HL-60 (cell line): ENCODE measurements around the gene FST.

ENCODE experiments used
- DNase-seq, 2 experiments: peaks; one replicate each; pipeline ENCODE4 v3.0.0-alpha.2; 2010 to 2020; ENCODE audit warnings: low read depth in 1 of 2, low spot score in 1 of 2
- H3K27ac ChIP-seq: fragments of 250-450 bp; sonication (Bioruptor Pico); replicated peaks from 2 replicates; pipeline ENCODE4 v1.5.1; 2020; ENCODE audit warnings: mild to moderate bottlenecking, moderate library complexity
- H3K27me3 ChIP-seq: fragments of 250-450 bp; sonication (Bioruptor Pico); 2 replicates; pipeline ENCODE4 v1.5.1; 2021; ENCODE audit warnings: mild to moderate bottlenecking, moderate library complexity; ENCODE audit not compliant: insufficient read depth, poor library complexity, severe bottlenecking
- H3K4me3 ChIP-seq: replicated peaks from 2 replicates; pipeline ENCODE4 v1.5.1; 2011; ENCODE audit warnings: mild to moderate bottlenecking, control low read depth, low read length; ENCODE audit not compliant: insufficient read depth
- GABPA ChIP-seq: IDR thresholded peaks from 2 replicates; pipeline ENCODE4 v1.6.1; 2012; ENCODE audit warnings: low read depth
- POLR2AphosphoS5 ChIP-seq: IDR thresholded peaks from 2 replicates; pipeline ENCODE4 v1.6.1; 2012; ENCODE audit warnings: low read depth
- SPI1 ChIP-seq: IDR thresholded peaks from 2 replicates; pipeline ENCODE4 v1.6.1; 2012; ENCODE audit warnings: low read depth, mild to moderate bottlenecking, borderline replicate concordance
- TF ChIP-seq, protein P1 (sequence below): IDR thresholded peaks from one replicate; pipeline ENCODE4 v1.5.1; 2011; ENCODE audit warnings: low read length, control low read depth, inconsistent platforms; ENCODE audit not compliant: insufficient read depth
- TF ChIP-seq, protein P2 (sequence below): IDR thresholded peaks from 2 replicates; pipeline ENCODE4 v1.6.1; 2012; ENCODE audit warnings: low read depth; ENCODE audit not compliant: insufficient replicate concordance

The FST gene

DNA sequence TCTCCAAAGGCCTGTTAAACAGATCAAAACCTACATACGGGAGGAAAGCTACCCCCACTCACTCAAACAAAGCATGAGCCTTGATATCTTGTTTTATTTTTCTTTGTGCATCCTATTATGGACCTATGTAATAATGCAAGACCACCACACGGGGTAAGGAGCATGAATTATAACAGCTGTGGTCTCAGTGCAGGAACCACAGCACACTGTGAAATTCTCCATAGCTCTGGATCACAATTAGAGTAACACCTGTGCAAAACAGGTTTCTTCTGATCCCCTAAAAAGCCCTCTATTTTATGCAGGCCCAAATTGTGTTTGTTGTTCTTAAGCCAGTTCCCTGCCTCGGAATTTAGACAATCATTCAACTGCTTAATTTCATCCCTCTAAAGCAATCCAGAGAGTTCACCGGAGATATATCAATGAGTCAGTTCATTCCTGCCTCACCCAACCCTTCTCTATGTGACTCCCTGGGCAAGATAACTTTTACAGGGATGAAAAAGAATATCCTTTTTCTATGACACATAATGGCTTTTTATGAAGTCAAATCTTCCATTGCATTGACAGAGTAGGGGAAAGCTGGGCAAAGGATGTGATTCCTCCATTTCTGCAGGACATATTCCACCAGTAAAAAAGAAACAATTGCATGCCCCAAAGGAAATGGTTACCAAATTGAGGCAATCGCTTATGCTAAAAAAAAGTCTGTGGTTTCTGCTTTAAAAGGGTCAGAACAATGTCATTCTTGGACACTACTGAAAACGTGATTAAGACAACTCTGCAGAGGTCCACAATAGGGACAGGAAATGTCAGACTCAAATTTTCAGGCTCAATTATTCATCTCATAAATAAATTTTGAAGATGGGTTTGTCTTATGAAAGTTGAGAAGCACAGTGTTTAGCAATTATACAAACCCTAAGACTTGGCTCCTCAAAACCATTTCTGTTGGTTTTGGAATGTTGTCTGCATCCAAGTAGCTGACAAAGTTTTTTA is 41.6 kb upstream of the FST start:
- Histone ChIP-seq H3K27me3 (no peaks in the 10 kb centered on the region), H3K27ac (no peak overlapping the region), H3K4me3 (no peak overlapping the region)
- TF ChIP-seq, protein P1, sequence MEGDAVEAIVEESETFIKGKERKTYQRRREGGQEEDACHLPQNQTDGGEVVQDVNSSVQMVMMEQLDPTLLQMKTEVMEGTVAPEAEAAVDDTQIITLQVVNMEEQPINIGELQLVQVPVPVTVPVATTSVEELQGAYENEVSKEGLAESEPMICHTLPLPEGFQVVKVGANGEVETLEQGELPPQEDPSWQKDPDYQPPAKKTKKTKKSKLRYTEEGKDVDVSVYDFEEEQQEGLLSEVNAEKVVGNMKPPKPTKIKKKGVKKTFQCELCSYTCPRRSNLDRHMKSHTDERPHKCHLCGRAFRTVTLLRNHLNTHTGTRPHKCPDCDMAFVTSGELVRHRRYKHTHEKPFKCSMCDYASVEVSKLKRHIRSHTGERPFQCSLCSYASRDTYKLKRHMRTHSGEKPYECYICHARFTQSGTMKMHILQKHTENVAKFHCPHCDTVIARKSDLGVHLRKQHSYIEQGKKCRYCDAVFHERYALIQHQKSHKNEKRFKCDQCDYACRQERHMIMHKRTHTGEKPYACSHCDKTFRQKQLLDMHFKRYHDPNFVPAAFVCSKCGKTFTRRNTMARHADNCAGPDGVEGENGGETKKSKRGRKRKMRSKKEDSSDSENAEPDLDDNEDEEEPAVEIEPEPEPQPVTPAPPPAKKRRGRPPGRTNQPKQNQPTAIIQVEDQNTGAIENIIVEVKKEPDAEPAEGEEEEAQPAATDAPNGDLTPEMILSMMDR, result no peak
- TF ChIP-seq, protein P2, sequence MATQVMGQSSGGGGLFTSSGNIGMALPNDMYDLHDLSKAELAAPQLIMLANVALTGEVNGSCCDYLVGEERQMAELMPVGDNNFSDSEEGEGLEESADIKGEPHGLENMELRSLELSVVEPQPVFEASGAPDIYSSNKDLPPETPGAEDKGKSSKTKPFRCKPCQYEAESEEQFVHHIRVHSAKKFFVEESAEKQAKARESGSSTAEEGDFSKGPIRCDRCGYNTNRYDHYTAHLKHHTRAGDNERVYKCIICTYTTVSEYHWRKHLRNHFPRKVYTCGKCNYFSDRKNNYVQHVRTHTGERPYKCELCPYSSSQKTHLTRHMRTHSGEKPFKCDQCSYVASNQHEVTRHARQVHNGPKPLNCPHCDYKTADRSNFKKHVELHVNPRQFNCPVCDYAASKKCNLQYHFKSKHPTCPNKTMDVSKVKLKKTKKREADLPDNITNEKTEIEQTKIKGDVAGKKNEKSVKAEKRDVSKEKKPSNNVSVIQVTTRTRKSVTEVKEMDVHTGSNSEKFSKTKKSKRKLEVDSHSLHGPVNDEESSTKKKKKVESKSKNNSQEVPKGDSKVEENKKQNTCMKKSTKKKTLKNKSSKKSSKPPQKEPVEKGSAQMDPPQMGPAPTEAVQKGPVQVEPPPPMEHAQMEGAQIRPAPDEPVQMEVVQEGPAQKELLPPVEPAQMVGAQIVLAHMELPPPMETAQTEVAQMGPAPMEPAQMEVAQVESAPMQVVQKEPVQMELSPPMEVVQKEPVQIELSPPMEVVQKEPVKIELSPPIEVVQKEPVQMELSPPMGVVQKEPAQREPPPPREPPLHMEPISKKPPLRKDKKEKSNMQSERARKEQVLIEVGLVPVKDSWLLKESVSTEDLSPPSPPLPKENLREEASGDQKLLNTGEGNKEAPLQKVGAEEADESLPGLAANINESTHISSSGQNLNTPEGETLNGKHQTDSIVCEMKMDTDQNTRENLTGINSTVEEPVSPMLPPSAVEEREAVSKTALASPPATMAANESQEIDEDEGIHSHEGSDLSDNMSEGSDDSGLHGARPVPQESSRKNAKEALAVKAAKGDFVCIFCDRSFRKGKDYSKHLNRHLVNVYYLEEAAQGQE, result no peak
- no peak for TF ChIP-seq POLR2AphosphoS5
- TF ChIP-seq SPI1, result no peak
- TF ChIP-seq GABPA, result no peak
- DNase-seq, result no peak

DNA sequence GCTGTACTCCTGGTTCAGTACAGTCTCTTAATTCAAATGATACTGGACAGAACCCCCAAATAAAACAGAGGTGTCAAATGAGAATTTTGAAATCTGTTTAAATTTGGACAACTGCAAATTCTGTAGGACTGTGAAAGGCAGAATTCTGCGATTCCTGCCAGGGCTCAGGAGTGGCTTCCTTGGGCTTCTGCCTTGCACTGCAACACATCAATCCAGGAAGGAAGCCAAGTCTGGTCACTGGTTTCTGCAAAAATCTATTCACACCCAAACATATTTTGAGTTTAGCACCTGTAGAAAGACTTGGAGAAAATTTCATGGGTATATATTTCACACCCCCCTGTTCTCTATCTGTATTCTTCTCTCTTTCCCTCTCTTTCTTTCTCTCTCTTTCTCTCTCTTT is 37.5 kb upstream of the FST start:
- Histone ChIP-seq H3K4me3 (no peak overlapping the region), H3K27me3 (no peaks in the 10 kb centered on the region), H3K27ac (no peak overlapping the region)
- no peak for DNase-seq
- TF ChIP-seq GABPA (no peak), SPI1 (no peak), POLR2AphosphoS5 (no peak)
- TF ChIP-seq, protein P1, result no peak
- TF ChIP-seq, protein P2, result no peak

DNA sequence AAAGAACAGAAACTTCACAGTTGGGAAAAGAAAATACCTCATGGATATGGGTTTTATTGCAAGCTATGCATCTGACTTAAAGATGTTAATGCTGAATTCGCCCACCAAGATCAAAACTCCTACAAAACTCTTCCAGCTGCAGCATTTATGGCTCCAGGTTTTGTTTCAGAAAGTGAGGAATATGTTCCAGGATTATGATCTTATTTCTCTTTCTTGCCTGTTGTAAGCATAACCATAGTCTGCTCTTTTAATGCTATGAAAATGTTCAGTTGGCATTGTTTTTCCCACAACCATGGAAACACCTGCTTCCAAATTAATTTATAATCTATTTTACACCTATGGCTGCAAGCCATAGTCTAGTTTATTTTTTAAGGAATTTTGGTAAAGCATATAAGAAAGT is 34.9 kb upstream of the FST start:
- H3K27me3 ChIP-seq, result no peaks in the 10 kb centered on the region
- no peak overlapping the region for H3K27ac ChIP-seq
- no peak overlapping the region for H3K4me3 ChIP-seq
- no peak for DNase-seq
- TF ChIP-seq POLR2AphosphoS5, result no peak
- TF ChIP-seq, protein P1, result no peak
- TF ChIP-seq, protein P2, result no peak
- TF ChIP-seq SPI1, result no peak
- no peak for TF ChIP-seq GABPA
